Retinal pigment epithelial cell (primary cell): Measurements from ENCODE around the gene HAUS7.

Experiments
- DNase-seq: peaks from one replicate; pipeline ENCODE4 v3.0.0-alpha.2; 2010; ENCODE audit warnings: low read depth
- H3K4me3 ChIP-seq: 2 replicates; pipeline ENCODE4 v1.5.1; 2011; ENCODE audit warnings: mild to moderate bottlenecking, low read length, control low read depth, moderate library complexity
- CTCF ChIP-seq: conservative IDR thresholded peaks from 2 replicates; pipeline ENCODE4 v1.5.1; 2011; ENCODE audit warnings: low read depth, low read length, control low read depth, inconsistent platforms

The HAUS7 gene

GRCh38 chrX:153410888-153411254, 59.5 kb downstream of the HAUS7 start:
- no peak for DNase-seq
- no peak for TF ChIP-seq CTCF
- H3K4me3 ChIP-seq: peak overlapping the region; percentile 32

GRCh38 chrX:153410373-153410772, 60.0 kb downstream of the HAUS7 start:
- DNase-seq: no peak
- H3K4me3 ChIP-seq: no peak overlapping the region
- no peak for TF ChIP-seq CTCF

- no peak for TF ChIP-seq CTCF
- H3K4me3 ChIP-seq: no peak overlapping the region
These were observed 60.8 kb downstream of the HAUS7 start for GRCh38 chrX:153409414-153410101.

GRCh38 chrX:153408871-153409351, 61.5 kb downstream of the HAUS7 start:
- H3K4me3 ChIP-seq: no peak overlapping the region
- no peak for TF ChIP-seq CTCF
- DNase-seq: no peak

More at GRCh38 chrX:153409414-153410101, 60.8 kb downstream of the HAUS7 start:
- no peak for DNase-seq

- no peak overlapping the region for H3K4me3 ChIP-seq
- no peak for DNase-seq
- TF ChIP-seq CTCF: no peak
These were observed 62.1 kb downstream of the HAUS7 start for GRCh38 chrX:153408221-153408721.

GRCh38 chrX:153407736-153408135, 62.6 kb downstream of the HAUS7 start:
- DNase-seq: no peak
- no peak overlapping the region for H3K4me3 ChIP-seq
- no peak for TF ChIP-seq CTCF

- DNase-seq: no peak
- TF ChIP-seq CTCF: no peak
- no peak overlapping the region for H3K4me3 ChIP-seq
These were observed 63.5 kb downstream of the HAUS7 start for GRCh38 chrX:153406903-153407302.
